ENCODE data around the gene WDR90.

The WDR90 gene

GRCh38 chr16:648781-649589 lies at the start of gene WDR90:
Gene WDR90, plus strand, starts transcription at chr16:649365. Its CDS starts 52 bp downstream, at chr16:649417.
- DNase-seq, result peak; percentile 68

- DNase-seq, result peak; percentile 7
These were observed 48.4 kb upstream of the WDR90 start for GRCh38 chr16:600781-601180.

- DNase-seq, result no peak
These were observed 45.2 kb upstream of the WDR90 start for GRCh38 chr16:603933-604332.

GRCh38 chr16:606656-607307 lies 42.4 kb upstream of the WDR90 start:
- no peak for DNase-seq

GRCh38 chr16:608019-608418 lies 41.1 kb upstream of the WDR90 start:
- no peak for DNase-seq

- no peak for DNase-seq
These were observed 39.8 kb upstream of the WDR90 start for GRCh38 chr16:609316-609715.

GRCh38 chr16:609984-610383 lies 39.2 kb upstream of the WDR90 start:
- no peak for DNase-seq

GRCh38 chr16:610513-611381 lies 38.4 kb upstream of the WDR90 start:
- peak; percentile 40 for DNase-seq

- DNase-seq, result no peak
These were observed 34.0 kb upstream of the WDR90 start for GRCh38 chr16:615122-615521.

- no peak for DNase-seq
These were observed 32.2 kb upstream of the WDR90 start for GRCh38 chr16:616733-617586.

GRCh38 chr16:617855-618254 lies 31.3 kb upstream of the WDR90 start:
- DNase-seq, result no peak

GRCh38 chr16:619476-620100 lies 29.6 kb upstream of the WDR90 start:
- no peak for DNase-seq

- DNase-seq, result no peak
These were observed 28.3 kb upstream of the WDR90 start for GRCh38 chr16:620700-621525.

GRCh38 chr16:621526-622105 lies 27.5 kb upstream of the WDR90 start:
- no peak for DNase-seq

- DNase-seq, result no peak
These were observed 26.3 kb upstream of the WDR90 start for GRCh38 chr16:622920-623280.

GRCh38 chr16:624526-625070 lies 24.6 kb upstream of the WDR90 start:
- no peak for DNase-seq

GRCh38 chr16:625117-625976 lies 23.8 kb upstream of the WDR90 start:
- DNase-seq, result no peak

- DNase-seq, result no peak
These were observed 23.0 kb upstream of the WDR90 start for GRCh38 chr16:625977-626765.

Data from NCI-H1694 (cell line).